ENCODE measurements around the gene TM9SF3. TPM values are rescaled to one million over a fixed set of nuclear protein-coding genes. Genes with fewer than 3 reads are reported as not detected.

TM9SF3 gene
- total RNA-seq, 1 donor from 2014 or later: 78.5 TPM

- no peaks in the 10 kb centered on the region for H3K27me3 ChIP-seq (ENCODE audit: control insufficient read depth, insufficient read depth, low read length)
- no peak overlapping the region for H3K4me3 ChIP-seq (ENCODE audit: low read depth, low read length)
- no peak for DNase-seq (ENCODE audit: low read depth)
- TF ChIP-seq, protein P1, sequence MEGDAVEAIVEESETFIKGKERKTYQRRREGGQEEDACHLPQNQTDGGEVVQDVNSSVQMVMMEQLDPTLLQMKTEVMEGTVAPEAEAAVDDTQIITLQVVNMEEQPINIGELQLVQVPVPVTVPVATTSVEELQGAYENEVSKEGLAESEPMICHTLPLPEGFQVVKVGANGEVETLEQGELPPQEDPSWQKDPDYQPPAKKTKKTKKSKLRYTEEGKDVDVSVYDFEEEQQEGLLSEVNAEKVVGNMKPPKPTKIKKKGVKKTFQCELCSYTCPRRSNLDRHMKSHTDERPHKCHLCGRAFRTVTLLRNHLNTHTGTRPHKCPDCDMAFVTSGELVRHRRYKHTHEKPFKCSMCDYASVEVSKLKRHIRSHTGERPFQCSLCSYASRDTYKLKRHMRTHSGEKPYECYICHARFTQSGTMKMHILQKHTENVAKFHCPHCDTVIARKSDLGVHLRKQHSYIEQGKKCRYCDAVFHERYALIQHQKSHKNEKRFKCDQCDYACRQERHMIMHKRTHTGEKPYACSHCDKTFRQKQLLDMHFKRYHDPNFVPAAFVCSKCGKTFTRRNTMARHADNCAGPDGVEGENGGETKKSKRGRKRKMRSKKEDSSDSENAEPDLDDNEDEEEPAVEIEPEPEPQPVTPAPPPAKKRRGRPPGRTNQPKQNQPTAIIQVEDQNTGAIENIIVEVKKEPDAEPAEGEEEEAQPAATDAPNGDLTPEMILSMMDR (IDR thresholded peaks at IDR 0.05; ENCODE audit: insufficient read depth, low read length, poor library complexity, severe bottlenecking): no peak
- H3K36me3 ChIP-seq (ENCODE audit: control insufficient read depth, insufficient read depth, low read length): no peaks in the 10 kb centered on the region
These were observed 46.6 kb downstream of the TM9SF3 start for GRCh38 chr10:96540240-96540639.

GRCh38 chr10:96538683-96539082 lies 48.1 kb downstream of the TM9SF3 start:
- TF ChIP-seq, protein P1 (IDR thresholded peaks at IDR 0.05; ENCODE audit: insufficient read depth, low read length, poor library complexity, severe bottlenecking): no peak
- Histone ChIP-seq H3K36me3 (ENCODE audit: control insufficient read depth, insufficient read depth, low read length) (no peaks in the 10 kb centered on the region), H3K4me3 (ENCODE audit: low read depth, low read length) (no peak overlapping the region), H3K27me3 (ENCODE audit: control insufficient read depth, insufficient read depth, low read length) (no peaks in the 10 kb centered on the region)
- no peak for DNase-seq (ENCODE audit: low read depth)

- Histone ChIP-seq H3K36me3 (ENCODE audit: control insufficient read depth, insufficient read depth, low read length) (no peaks in the 10 kb centered on the region), H3K27me3 (ENCODE audit: control insufficient read depth, insufficient read depth, low read length) (no peaks in the 10 kb centered on the region), H3K4me3 (ENCODE audit: low read depth, low read length) (no peak overlapping the region)
- TF ChIP-seq, protein P1 (IDR thresholded peaks at IDR 0.05; ENCODE audit: insufficient read depth, low read length, poor library complexity, severe bottlenecking): no peak
- DNase-seq (ENCODE audit: low read depth): no peak
These were observed 50.7 kb downstream of the TM9SF3 start for GRCh38 chr10:96536129-96536528.

DNA sequence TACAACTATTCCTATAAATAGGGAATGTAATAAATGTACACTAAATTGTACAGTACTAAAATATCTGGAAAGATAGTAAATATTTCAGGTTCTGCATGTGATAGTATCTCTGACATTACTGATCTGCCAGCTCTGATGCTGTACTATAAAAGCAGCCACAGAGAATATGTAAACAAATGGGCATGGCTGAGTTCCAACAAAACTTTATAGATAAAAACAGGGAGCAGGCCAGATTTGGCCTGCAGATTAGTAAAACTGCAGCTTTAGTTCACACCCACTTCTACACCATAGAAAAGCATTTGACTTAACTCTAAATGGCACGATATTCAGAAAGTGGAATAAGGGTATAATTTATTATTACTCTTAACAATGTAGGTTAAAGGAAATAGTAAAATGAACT lies 54.3 kb downstream of the TM9SF3 start:
- TF ChIP-seq, protein P1 (IDR thresholded peaks at IDR 0.05; ENCODE audit: insufficient read depth, low read length, poor library complexity, severe bottlenecking): no peak
- Histone ChIP-seq H3K36me3 (ENCODE audit: control insufficient read depth, insufficient read depth, low read length) (no peaks in the 10 kb centered on the region), H3K4me3 (ENCODE audit: low read depth, low read length) (no peak overlapping the region), H3K27me3 (ENCODE audit: control insufficient read depth, insufficient read depth, low read length) (no peaks in the 10 kb centered on the region)
- DNase-seq (ENCODE audit: low read depth): no peak

DNA sequence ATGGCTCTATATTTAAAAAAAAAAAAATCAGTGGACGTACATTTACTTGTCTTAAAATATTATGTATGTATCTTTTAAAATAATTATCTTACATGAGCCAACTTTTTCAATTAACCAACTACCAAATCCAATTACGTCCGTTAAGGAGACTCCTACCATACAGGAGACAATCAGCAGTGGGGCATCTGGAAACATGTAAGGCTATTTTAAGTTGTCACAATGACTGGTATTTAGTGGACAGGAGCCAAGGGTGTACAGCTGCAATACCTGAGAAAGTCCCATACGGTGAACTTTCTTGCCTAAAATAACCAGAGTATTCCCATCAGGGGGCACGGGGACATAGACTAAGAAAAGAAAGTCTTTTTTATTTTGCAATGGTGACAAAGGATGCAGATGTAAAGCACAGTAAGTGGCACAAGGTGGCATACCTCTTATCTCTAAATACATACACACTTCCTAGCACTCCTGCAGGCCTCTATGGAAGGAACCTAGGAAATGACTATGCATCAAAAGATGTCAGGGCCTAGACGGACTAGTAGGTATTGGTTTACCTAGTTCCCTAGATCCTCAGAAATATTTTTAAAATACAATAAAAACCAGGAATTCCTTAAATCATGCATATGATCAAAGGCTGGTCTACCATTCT lies 57.1 kb downstream of the TM9SF3 start:
- no peaks in the 10 kb centered on the region for H3K27me3 ChIP-seq (ENCODE audit: control insufficient read depth, insufficient read depth, low read length)
- TF ChIP-seq, protein P1 (IDR thresholded peaks at IDR 0.05; ENCODE audit: insufficient read depth, low read length, poor library complexity, severe bottlenecking): no peak
- peaks cover 1% of the 10 kb centered on the region for H3K36me3 ChIP-seq (ENCODE audit: control insufficient read depth, insufficient read depth, low read length)
- H3K4me3 ChIP-seq (ENCODE audit: low read depth, low read length): no peak overlapping the region
- DNase-seq (ENCODE audit: low read depth): no peak

GRCh38 chr10:96524741-96525140 lies 62.1 kb downstream of the TM9SF3 start:
- Histone ChIP-seq H3K36me3 (ENCODE audit: control insufficient read depth, insufficient read depth, low read length) (peaks cover 1% of the 10 kb centered on the region), H3K27me3 (ENCODE audit: control insufficient read depth, insufficient read depth, low read length) (no peaks in the 10 kb centered on the region), H3K4me3 (ENCODE audit: low read depth, low read length) (no peak overlapping the region)
- DNase-seq (ENCODE audit: low read depth): no peak
- TF ChIP-seq, protein P1 (IDR thresholded peaks at IDR 0.05; ENCODE audit: insufficient read depth, low read length, poor library complexity, severe bottlenecking): no peak

All from kidney epithelial cell (primary cell).